ENCODE results near the gene DOCK6.

The DOCK6 gene

GRCh38 chr19:11227195-11227886 is 35.0 kb downstream of the DOCK6 start:
- no peak for TF ChIP-seq CTCF (conservative IDR thresholded peaks at IDR 0.05; ENCODE audit: control insufficient read depth, insufficient read depth, low read depth, low read length)
- no peak overlapping the region for H3K4me3 ChIP-seq (ENCODE audit: control insufficient read depth, low read depth, low read length)
- no peak for DNase-seq (ENCODE audit: low read depth)

- DNase-seq (ENCODE audit: low read depth): no peak
- H3K4me3 ChIP-seq (ENCODE audit: control insufficient read depth, low read depth, low read length): no peak overlapping the region
- TF ChIP-seq CTCF (conservative IDR thresholded peaks at IDR 0.05; ENCODE audit: control insufficient read depth, insufficient read depth, low read depth, low read length): no peak
Observed at GRCh38 chr19:11226716-11227166, 35.6 kb downstream of the DOCK6 start.

GRCh38 chr19:11225815-11226214 is 36.5 kb downstream of the DOCK6 start:
- no peak for DNase-seq (ENCODE audit: low read depth)
- no peak for TF ChIP-seq CTCF (conservative IDR thresholded peaks at IDR 0.05; ENCODE audit: control insufficient read depth, insufficient read depth, low read depth, low read length)
- H3K4me3 ChIP-seq (ENCODE audit: control insufficient read depth, low read depth, low read length): no peak overlapping the region

- no peak for DNase-seq (ENCODE audit: low read depth)
- no peak overlapping the region for H3K4me3 ChIP-seq (ENCODE audit: control insufficient read depth, low read depth, low read length)
- TF ChIP-seq CTCF (conservative IDR thresholded peaks at IDR 0.05; ENCODE audit: control insufficient read depth, insufficient read depth, low read depth, low read length): no peak
Observed at GRCh38 chr19:11225172-11225571, 37.2 kb downstream of the DOCK6 start.

- DNase-seq (ENCODE audit: low read depth): no peak
- TF ChIP-seq CTCF (conservative IDR thresholded peaks at IDR 0.05; ENCODE audit: control insufficient read depth, insufficient read depth, low read depth, low read length): no peak
- no peak overlapping the region for H3K4me3 ChIP-seq (ENCODE audit: control insufficient read depth, low read depth, low read length)
Observed at GRCh38 chr19:11224429-11224828, 37.9 kb downstream of the DOCK6 start.

GRCh38 chr19:11223200-11223599 is 39.1 kb downstream of the DOCK6 start:
- H3K4me3 ChIP-seq (ENCODE audit: control insufficient read depth, low read depth, low read length): no peak overlapping the region
- no peak for TF ChIP-seq CTCF (conservative IDR thresholded peaks at IDR 0.05; ENCODE audit: control insufficient read depth, insufficient read depth, low read depth, low read length)
- no peak for DNase-seq (ENCODE audit: low read depth)
